Mesodermal cell (in vitro differentiated cells): ENCODE measurements around the gene ACVR1.

Experiments
- H3K27ac ChIP-seq: 2 replicates; pipeline ENCODE4 v1.7.0; 2013; ENCODE audit warnings: mild to moderate bottlenecking, low read depth, low read length, moderate library complexity; ENCODE audit not compliant: severe bottlenecking
- H3K36me3 ChIP-seq: 2 replicates; pipeline ENCODE4 v1.7.1; 2013; ENCODE audit warnings: mild to moderate bottlenecking, low read length, moderate library complexity; ENCODE audit not compliant: control insufficient read depth, insufficient read depth
- H3K4me1 ChIP-seq: one replicate; pipeline ENCODE4 v1.7.1; 2013; ENCODE audit warnings: mild to moderate bottlenecking, low read length; ENCODE audit not compliant: insufficient read depth, control insufficient read depth, poor library complexity, severe bottlenecking
- H3K4me3 ChIP-seq: 2 replicates; pipeline ENCODE4 v1.7.0; 2013; ENCODE audit warnings: low read length, control low read depth, mild to moderate bottlenecking; ENCODE audit not compliant: insufficient read depth, poor library complexity, severe bottlenecking; ENCODE audit errors: extremely low read depth
- H3K9me3 ChIP-seq: 2 replicates; pipeline ENCODE4 v1.7.1; 2013; ENCODE audit warnings: mild to moderate bottlenecking, low read length, moderate library complexity; ENCODE audit not compliant: control insufficient read depth
- WGBS, 2 experiments: methylation state at CpG; one replicate each; pipeline ENCODE4 v1.1.5; 2013; ENCODE audit warnings: missing lambda C conversion rate in 2 of 2; ENCODE audit not compliant: insufficient coverage in 2 of 2; 5-methylcytosine and 5-hydroxymethylcytosine counted together

Gene ACVR1

GRCh38 chr2:157874997-157875640, 1.0 kb downstream of the ACVR1 start:
- peaks cover 8% of the 10 kb centered on the region for H3K4me1 ChIP-seq
- H3K4me3 ChIP-seq: peak overlapping the region; percentile 63
- WGBS, 2 experiments: 0 to 1% methylated on average over 8 to 11 of the region's 21 CpGs
- peak overlapping the region; percentile 46 for H3K27ac ChIP-seq
- no peaks in the 10 kb centered on the region for H3K36me3 ChIP-seq
- no peaks in the 10 kb centered on the region for H3K9me3 ChIP-seq

GRCh38 chr2:157874348-157874747, 1.8 kb downstream of the ACVR1 start:
- H3K4me1 ChIP-seq: peaks cover 8% of the 10 kb centered on the region
- no peaks in the 10 kb centered on the region for H3K36me3 ChIP-seq
- WGBS, 2 experiments: 92 to 100% methylated on average over 2 to 3 of the region's 4 CpGs
- H3K9me3 ChIP-seq: no peaks in the 10 kb centered on the region
- H3K4me3 ChIP-seq: peak overlapping the region; percentile 63
- H3K27ac ChIP-seq: no peak overlapping the region

GRCh38 chr2:157872791-157873190, 3.3 kb downstream of the ACVR1 start:
- no peaks in the 10 kb centered on the region for H3K9me3 ChIP-seq
- no peak overlapping the region for H3K27ac ChIP-seq
- WGBS, 2 experiments: no CpG with 5 or more reads among the region's 2 CpGs
- H3K4me1 ChIP-seq: peaks cover 8% of the 10 kb centered on the region
- H3K36me3 ChIP-seq: no peaks in the 10 kb centered on the region
- no peak overlapping the region for H3K4me3 ChIP-seq

- H3K36me3 ChIP-seq: no peaks in the 10 kb centered on the region
- H3K27ac ChIP-seq: no peak overlapping the region
- H3K4me1 ChIP-seq: peaks cover 14% of the 10 kb centered on the region
- WGBS, 2 experiments: no CpG with 5 or more reads among the region's 3 CpGs
- H3K4me3 ChIP-seq: no peak overlapping the region
- no peaks in the 10 kb centered on the region for H3K9me3 ChIP-seq
These were observed 4.7 kb downstream of the ACVR1 start for GRCh38 chr2:157871415-157871814.

- WGBS, 2 experiments: no CpG with 5 or more reads among the region's 2 CpGs
- no peak overlapping the region for H3K4me3 ChIP-seq
- no peaks in the 10 kb centered on the region for H3K9me3 ChIP-seq
- no peaks in the 10 kb centered on the region for H3K36me3 ChIP-seq
- H3K27ac ChIP-seq: no peak overlapping the region
- H3K4me1 ChIP-seq: peaks cover 11% of the 10 kb centered on the region
These were observed 7.1 kb downstream of the ACVR1 start for GRCh38 chr2:157868993-157869392.

- H3K27ac ChIP-seq: no peak overlapping the region
- H3K4me3 ChIP-seq: no peak overlapping the region
- H3K4me1 ChIP-seq: peaks cover 11% of the 10 kb centered on the region
- no peaks in the 10 kb centered on the region for H3K9me3 ChIP-seq
- H3K36me3 ChIP-seq: peaks cover 2% of the 10 kb centered on the region
These were observed 8.4 kb downstream of the ACVR1 start for GRCh38 chr2:157867703-157868102.

GRCh38 chr2:157866666-157867642, 9.2 kb downstream of the ACVR1 start:
- Histone ChIP-seq H3K4me3 (no peak overlapping the region), H3K27ac (no peak overlapping the region), H3K4me1 (peaks cover 11% of the 10 kb centered on the region), H3K36me3 (peaks cover 2% of the 10 kb centered on the region), H3K9me3 (no peaks in the 10 kb centered on the region)
- 89 to 100% methylated on average over 2 of the region's 4 CpGs for WGBS, 2 experiments

- 68 to 83% methylated on average over 2 of the region's 3 CpGs for WGBS, 2 experiments
- Histone ChIP-seq H3K4me1 (peaks cover 6% of the 10 kb centered on the region), H3K9me3 (no peaks in the 10 kb centered on the region), H3K4me3 (no peak overlapping the region), H3K36me3 (peaks cover 4% of the 10 kb centered on the region), H3K27ac (no peak overlapping the region)
These were observed 9.9 kb downstream of the ACVR1 start for GRCh38 chr2:157866202-157866601.

- H3K4me3 ChIP-seq: no peak overlapping the region
- no peak overlapping the region for H3K27ac ChIP-seq
- H3K36me3 ChIP-seq: peaks cover 10% of the 10 kb centered on the region
- H3K4me1 ChIP-seq: peaks cover 6% of the 10 kb centered on the region
- H3K9me3 ChIP-seq: no peaks in the 10 kb centered on the region
- WGBS, 2 experiments: 100% methylated on average over 2 of the region's 2 CpGs
These were observed 11.2 kb downstream of the ACVR1 start for GRCh38 chr2:157864857-157865430.

- WGBS, 2 experiments: 79 to 97% methylated on average over 5 to 6 of the region's 6 CpGs
- Histone ChIP-seq H3K4me1 (peaks cover 13% of the 10 kb centered on the region), H3K4me3 (no peak overlapping the region), H3K9me3 (no peaks in the 10 kb centered on the region), H3K36me3 (peaks cover 25% of the 10 kb centered on the region), H3K27ac (no peak overlapping the region)
These were observed 17.3 kb downstream of the ACVR1 start for GRCh38 chr2:157858846-157859245.
